ENCODE results near the gene KRTAP4-11.

DNA sequence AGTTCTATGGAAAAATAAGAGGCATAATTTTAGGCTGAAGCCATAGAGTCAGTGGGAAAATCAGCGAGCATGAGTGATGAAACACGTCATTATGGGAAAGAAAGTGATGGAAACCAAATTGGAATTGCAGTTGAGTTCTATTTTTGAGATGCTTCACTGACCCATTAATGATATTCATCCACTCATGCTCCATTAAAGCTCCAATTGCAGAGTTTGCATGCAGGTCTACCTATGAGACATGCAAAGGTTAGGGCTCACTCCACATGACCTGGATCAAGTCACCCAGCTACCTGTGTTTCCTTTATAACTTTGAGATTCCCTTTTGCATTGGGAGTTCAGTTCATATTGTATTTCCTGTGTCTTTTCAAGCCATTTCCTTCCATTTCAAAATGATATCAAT, 44.5 kb downstream of the KRTAP4-11 start:
- TF ChIP-seq GATA3 (IDR thresholded peaks at IDR 0.05; ENCODE audit: low read depth, low read length) (no peak), GATA2 (IDR thresholded peaks at IDR 0.05; ENCODE audit: low read depth, low read length) (no peak)

All from SH-SY5Y (cell line).